GM18517 (cell line): ENCODE results near the gene RNU6-8.

Experiments
- ATAC-seq: cut with Tn5 transposase; IDR thresholded peaks from one replicate; pipeline ENCODE4 v1.9.1; 2021; ENCODE audit warnings: mild to moderate bottlenecking, moderate library complexity; ENCODE audit not compliant: unreplicated experiment

The RNU6-8 gene

GRCh38 chr14:32205984-32206383, 2.9 kb upstream of the RNU6-8 start:
- no peak for ATAC-seq

- no peak for ATAC-seq
These were observed 2.5 kb upstream of the RNU6-8 start for GRCh38 chr14:32205554-32205953.

- no peak for ATAC-seq
These were observed 874 bp upstream of the RNU6-8 start for GRCh38 chr14:32203928-32204357.

- no peak for ATAC-seq
These were observed 525 bp downstream of the RNU6-8 start for GRCh38 chr14:32202491-32202997.

- ATAC-seq = no peak
These were observed 1.1 kb downstream of the RNU6-8 start, which contains the start of gene RNU6-7 for GRCh38 chr14:32201816-32202490. RNU6-7 (plus strand) TSS chr14:32202045.

- peak; percentile 46 for ATAC-seq
These were observed 1.8 kb downstream of the RNU6-8 start for GRCh38 chr14:32201193-32201815.

GRCh38 chr14:32200368-32201192, 2.5 kb downstream of the RNU6-8 start:
- ATAC-seq = peak; percentile 38

GRCh38 chr14:32197919-32198318, 5.2 kb downstream of the RNU6-8 start:
- peak; percentile 46 for ATAC-seq

- ATAC-seq = no peak
These were observed 7.4 kb downstream of the RNU6-8 start for GRCh38 chr14:32195636-32196035.

GRCh38 chr14:32193532-32193931, 9.5 kb downstream of the RNU6-8 start:
- ATAC-seq = no peak

- no peak for ATAC-seq
These were observed 10.2 kb downstream of the RNU6-8 start for GRCh38 chr14:32192712-32193373.

GRCh38 chr14:32190673-32191072, 12.4 kb downstream of the RNU6-8 start:
- no peak for ATAC-seq

- no peak for ATAC-seq
These were observed 13.3 kb downstream of the RNU6-8 start for GRCh38 chr14:32189811-32190210.

- ATAC-seq = peak; percentile 81
These were observed 16.8 kb downstream of the RNU6-8 start for GRCh38 chr14:32186248-32186647.

GRCh38 chr14:32185097-32185496, 18.0 kb downstream of the RNU6-8 start:
- ATAC-seq = no peak

- ATAC-seq = no peak
These were observed 19.7 kb downstream of the RNU6-8 start for GRCh38 chr14:32183151-32184058.

- ATAC-seq = no peak
These were observed 31.6 kb downstream of the RNU6-8 start for GRCh38 chr14:32171469-32171868.

GRCh38 chr14:32169191-32169590, 33.9 kb downstream of the RNU6-8 start:
- no peak for ATAC-seq

GRCh38 chr14:32167907-32168306, 35.2 kb downstream of the RNU6-8 start:
- ATAC-seq = no peak

GRCh38 chr14:32166924-32167323, 36.1 kb downstream of the RNU6-8 start:
- no peak for ATAC-seq
